Breast epithelium (tissue), 4 donors: ENCODE results near the gene METTL6. TPM values are rescaled to one million over a fixed set of nuclear protein-coding genes. Genes with fewer than 3 reads are reported as not detected.
"Not testable (repeated sequence)": the region's sequence is repeated elsewhere in the genome, so short reads cannot be mapped to it uniquely, and the experiment has no call there.

Experiments
- DNase-seq, 2 donors: peaks; one replicate each; pipeline ENCODE4 v3.0.0-alpha.2; 2019; ENCODE audit warnings: low spot score in 2 of 2
- H3K27ac ChIP-seq, 2 donors: fragments of 200-600 bp; sonication (generic) in 1 of 2; one replicate each; pipeline ENCODE4 v1.5.1; 2016 to 2019; ENCODE audit warnings: mild to moderate bottlenecking in 1 of 2
- H3K27me3 ChIP-seq, 2 donors: fragments of 200-600 bp; sonication (generic) in 1 of 2; one replicate each; pipeline versions ENCODE4 v1.5.1 to v1.6.0; 2017 to 2019; ENCODE audit warnings: control low read depth in 1 of 2, mild to moderate bottlenecking in 1 of 2
- H3K36me3 ChIP-seq: fragments of 200-600 bp; one replicate; pipeline ENCODE4 v1.5.1; 2019
- H3K4me1 ChIP-seq, 2 donors: fragments of 200-600 bp; sonication (generic); one replicate each; pipeline ENCODE4 v1.5.1; 2016 to 2019; ENCODE audit warnings: control low read depth in 1 of 2
- H3K4me3 ChIP-seq, 3 donors: fragments of 200-600 bp; sonication (generic); 1 replicate in 2 of 3; 2 replicates in 1 of 3; pipeline ENCODE4 v1.5.1; 2016 to 2019; ENCODE audit warnings: mild to moderate bottlenecking in 3 of 3, moderate library complexity in 2 of 3
- H3K9me3 ChIP-seq, 2 donors: fragments of 200-600 bp; sonication (generic) in 1 of 2; one replicate each; pipeline ENCODE4 v1.5.1; 2016 to 2019; ENCODE audit warnings: control low read depth in 1 of 2
- POLR2A ChIP-seq: fragments of 450-650 bp; IDR thresholded peaks from one replicate; pipeline ENCODE4 v1.6.1; 2016; ENCODE audit warnings: antibody characterized with exemption, mild to moderate bottlenecking, moderate library complexity
- POLR2AphosphoS5 ChIP-seq, 3 donors: sonication (generic); formaldehyde crosslinking; IDR thresholded peaks; one replicate each; pipeline ENCODE4 v1.6.1; 2017; ENCODE audit warnings: antibody characterized with exemption in 3 of 3
- intact Hi-C: fragments of 100-400 bp; cut with DNase I; formaldehyde crosslinking; loops from one replicate; pipeline ENCODE4 v1.15.1; 2023; ENCODE audit warnings: low total_unique reads
- total RNA-seq, 3 donors: library from RNA; depleted of rRNA; stranded (reverse); fragments of >200 nt; gene quantifications; one replicate each; pipeline ENCODE4 v1.1.0, GENCODE V29; 2016
- TF ChIP-seq, protein P1 (sequence below), 3 donors: fragments of 450-650 bp; IDR thresholded peaks; one replicate each; pipeline ENCODE4 v1.5.1; 2016 to 2017; ENCODE audit warnings: antibody characterized with exemption in 3 of 3, mild to moderate bottlenecking in 3 of 3, moderate library complexity in 3 of 3

The METTL6 gene
- total RNA-seq, 3 donors from 2014 or later, result 9.1 to 23.6 (median 21.8) TPM

DNA sequence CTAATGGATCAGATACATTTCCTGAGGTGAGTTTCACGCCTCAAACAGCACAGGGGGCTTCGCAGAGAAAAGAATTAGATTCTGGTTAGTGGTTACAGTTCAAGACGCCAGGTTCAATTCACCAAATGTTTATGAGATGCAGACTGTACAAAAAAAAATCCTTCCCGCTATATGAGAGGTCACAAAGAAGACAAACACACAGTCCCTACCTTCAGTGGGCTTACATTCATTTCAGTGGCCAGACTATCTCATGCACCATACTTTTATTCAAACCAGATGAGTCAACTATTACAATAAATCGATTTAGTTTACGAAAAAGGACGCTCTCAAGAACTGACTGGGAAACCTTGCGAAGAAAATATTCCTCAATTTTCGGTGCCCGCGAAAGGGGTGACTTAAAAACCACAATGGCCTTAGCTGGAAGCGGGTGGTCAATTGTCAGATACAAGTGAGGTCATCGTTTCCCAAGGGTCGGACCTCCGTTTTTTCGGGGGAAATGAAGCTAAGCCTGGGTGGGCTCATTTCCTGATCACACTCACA is 695 bp downstream of the METTL6 start:
- Histone ChIP-seq H3K27ac (peak overlapping the region; percentile 83 to 90), H3K9me3 (no peaks in the 10 kb centered on the region), H3K36me3 (no peaks in the 10 kb centered on the region), H3K27me3 (no peaks in the 10 kb centered on the region), H3K4me3 (peak overlapping the region; percentile 97 to 99 (median 97)), H3K4me1 (no peaks in the 10 kb centered on the region)
- intact Hi-C loops, result no loop called here
- TF ChIP-seq POLR2A, result no peak
- no peak for DNase-seq

DNA sequence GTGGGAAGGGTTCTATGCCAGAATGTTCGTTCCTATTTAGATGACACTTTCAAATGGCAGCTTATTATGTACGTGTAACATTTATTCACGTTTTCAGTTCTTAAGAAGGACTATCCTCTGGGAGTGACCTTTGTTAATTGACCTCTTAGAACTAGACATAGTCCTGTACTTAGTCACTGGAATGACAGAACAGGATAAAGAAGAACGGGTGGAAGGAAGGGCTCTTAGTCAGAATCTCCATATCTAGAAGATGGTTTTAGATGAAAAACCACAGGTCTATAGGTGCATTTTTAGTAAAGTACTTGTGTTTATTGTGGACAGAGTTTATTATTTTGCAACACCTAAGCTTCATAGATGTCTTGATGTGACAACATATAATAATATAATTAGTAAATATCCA is 6.5 kb downstream of the METTL6 start:
- Histone ChIP-seq H3K27me3 (no peaks in the 10 kb centered on the region), H3K4me3 (no peak overlapping the region), H3K4me1 (no peaks in the 10 kb centered on the region), H3K9me3 (no peaks in the 10 kb centered on the region), H3K27ac (no peak overlapping the region), H3K36me3 (no peaks in the 10 kb centered on the region)
- no peak for DNase-seq
- TF ChIP-seq POLR2AphosphoS5 (IDR thresholded peaks at IDR 0.05), result no peak
- no peak for TF ChIP-seq POLR2A
- TF ChIP-seq, protein P1, sequence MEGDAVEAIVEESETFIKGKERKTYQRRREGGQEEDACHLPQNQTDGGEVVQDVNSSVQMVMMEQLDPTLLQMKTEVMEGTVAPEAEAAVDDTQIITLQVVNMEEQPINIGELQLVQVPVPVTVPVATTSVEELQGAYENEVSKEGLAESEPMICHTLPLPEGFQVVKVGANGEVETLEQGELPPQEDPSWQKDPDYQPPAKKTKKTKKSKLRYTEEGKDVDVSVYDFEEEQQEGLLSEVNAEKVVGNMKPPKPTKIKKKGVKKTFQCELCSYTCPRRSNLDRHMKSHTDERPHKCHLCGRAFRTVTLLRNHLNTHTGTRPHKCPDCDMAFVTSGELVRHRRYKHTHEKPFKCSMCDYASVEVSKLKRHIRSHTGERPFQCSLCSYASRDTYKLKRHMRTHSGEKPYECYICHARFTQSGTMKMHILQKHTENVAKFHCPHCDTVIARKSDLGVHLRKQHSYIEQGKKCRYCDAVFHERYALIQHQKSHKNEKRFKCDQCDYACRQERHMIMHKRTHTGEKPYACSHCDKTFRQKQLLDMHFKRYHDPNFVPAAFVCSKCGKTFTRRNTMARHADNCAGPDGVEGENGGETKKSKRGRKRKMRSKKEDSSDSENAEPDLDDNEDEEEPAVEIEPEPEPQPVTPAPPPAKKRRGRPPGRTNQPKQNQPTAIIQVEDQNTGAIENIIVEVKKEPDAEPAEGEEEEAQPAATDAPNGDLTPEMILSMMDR (IDR thresholded peaks at IDR 0.05), result no peak
- intact Hi-C loops, result no loop called here

DNA sequence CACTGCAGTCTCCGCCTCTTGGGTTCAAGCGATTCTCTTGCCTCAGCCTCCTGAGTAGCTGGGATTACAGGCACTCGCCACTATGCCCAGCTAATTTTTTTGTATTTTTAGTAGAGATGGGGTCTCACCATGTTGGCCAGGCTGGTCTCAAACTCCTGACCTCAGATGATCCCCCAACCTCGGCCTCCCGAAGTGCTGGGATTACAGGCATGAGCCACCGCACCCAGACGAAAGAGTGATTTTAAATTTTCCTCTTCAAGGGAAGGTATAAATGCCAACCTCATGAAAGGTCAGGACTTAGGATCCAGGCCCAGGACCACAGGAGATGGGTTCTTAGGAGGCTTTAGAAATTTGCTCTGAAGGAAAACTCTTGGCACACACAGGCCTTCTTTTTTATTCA is 16.4 kb downstream of the METTL6 start:
- DNase-seq, H3K4me1 ChIP-seq, H3K9me3 ChIP-seq, H3K27ac ChIP-seq, H3K4me3 ChIP-seq, intact Hi-C loops, H3K27me3 ChIP-seq, H3K36me3 ChIP-seq: not testable (repeated sequence)

DNA sequence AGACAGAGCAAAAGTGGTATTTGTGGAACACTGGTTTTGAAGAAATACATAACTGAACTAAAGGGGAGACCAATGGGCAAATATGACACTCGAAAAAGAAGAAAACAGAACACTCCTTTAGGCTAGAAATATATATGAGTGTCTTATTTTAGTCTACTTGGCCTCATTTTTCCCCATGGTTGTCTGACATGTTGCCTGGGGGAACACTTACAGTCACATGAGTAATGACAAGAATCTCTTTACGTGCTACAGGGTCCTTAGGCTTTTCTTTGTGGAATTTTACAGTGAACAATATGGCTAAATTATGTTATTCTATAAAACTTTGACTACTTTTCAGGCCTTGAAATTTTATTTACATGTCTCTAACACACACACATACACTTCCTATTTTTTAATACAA is 17.6 kb downstream of the METTL6 start:
- Histone ChIP-seq H3K27ac (peak overlapping the region in 1 of 2 donors; percentile 2), H3K4me3 (no peak overlapping the region), H3K27me3 (no peaks in the 10 kb centered on the region), H3K4me1 (no peaks in the 10 kb centered on the region), H3K36me3 (peaks cover 3% of the 10 kb centered on the region), H3K9me3 (no peaks in the 10 kb centered on the region)
- TF ChIP-seq POLR2A (no peak), POLR2AphosphoS5 (IDR thresholded peaks at IDR 0.05) (no peak)
- TF ChIP-seq, protein P1 (IDR thresholded peaks at IDR 0.05), result no peak
- DNase-seq, result no peak
- intact Hi-C loops, result loop anchor here (1.0 kb wide), 1 partner anchor 39 kb away; no protein-coding TSS in a partner anchor

DNA sequence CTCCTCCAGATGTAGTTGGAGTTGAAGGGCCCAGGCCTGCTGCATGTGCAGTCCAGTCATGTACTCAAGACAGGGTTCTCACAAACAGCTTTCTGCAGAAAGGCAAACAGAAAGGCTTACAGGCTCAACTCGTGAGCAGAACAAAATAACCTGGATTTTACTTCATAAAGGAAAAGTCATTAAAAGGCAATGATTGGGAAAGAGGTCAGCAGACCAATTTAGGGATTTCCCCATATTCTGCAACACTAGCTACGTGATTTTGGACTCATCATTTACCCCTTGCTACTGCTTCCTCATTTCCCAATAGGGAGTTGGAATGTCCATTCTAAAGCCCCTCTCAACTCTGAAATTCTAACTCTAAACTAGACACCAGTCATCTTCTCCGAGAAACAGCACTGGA is 18.1 kb downstream of the METTL6 start:
- peak overlapping the region in 1 of 2 donors; percentile 64 for H3K27ac ChIP-seq
- H3K27me3 ChIP-seq, result no peaks in the 10 kb centered on the region
- no peak for TF ChIP-seq POLR2A
- TF ChIP-seq POLR2AphosphoS5 (IDR thresholded peaks at IDR 0.05), result no peak
- TF ChIP-seq, protein P1 (IDR thresholded peaks at IDR 0.05), result no peak
- H3K4me1 ChIP-seq, result no peaks in the 10 kb centered on the region
- no peak for DNase-seq
- no peaks in the 10 kb centered on the region for H3K9me3 ChIP-seq
- H3K36me3 ChIP-seq, result peaks cover 3% of the 10 kb centered on the region
- H3K4me3 ChIP-seq, result no peak overlapping the region
- intact Hi-C loops, result loop anchor here (1.0 kb wide), 1 partner anchor 39 kb away; no protein-coding TSS in a partner anchor

DNA sequence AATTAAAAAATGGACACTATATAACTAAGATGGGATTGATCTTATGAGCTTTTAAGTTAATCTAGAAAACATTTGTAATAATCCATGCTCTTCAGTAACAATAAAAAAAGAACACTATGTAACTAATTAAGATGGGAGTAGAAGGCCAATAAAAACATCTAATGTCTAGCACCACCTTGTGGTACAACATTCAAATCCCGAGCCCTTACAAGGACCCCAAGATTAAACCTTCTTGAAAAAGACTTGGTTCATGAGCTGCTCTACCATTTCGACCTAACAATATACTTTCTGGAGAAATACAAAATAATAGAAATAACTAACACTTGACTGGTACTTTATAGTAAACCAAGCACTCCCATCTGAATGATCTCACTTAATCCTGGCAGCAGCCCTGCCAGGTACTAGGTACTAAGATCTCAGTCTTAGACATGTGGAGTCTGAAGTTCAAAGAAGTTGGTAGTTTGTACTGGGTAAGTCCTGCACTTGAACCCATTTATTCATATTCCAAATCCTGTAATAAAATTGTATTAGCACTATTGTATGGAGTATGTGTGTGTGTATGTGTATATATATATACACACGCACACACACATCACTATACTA is 21.8 kb downstream of the METTL6 start:
- Histone ChIP-seq H3K4me1 (no peaks in the 10 kb centered on the region), H3K9me3 (no peaks in the 10 kb centered on the region), H3K4me3 (no peak overlapping the region), H3K27me3 (no peaks in the 10 kb centered on the region), H3K27ac (no peak overlapping the region), H3K36me3 (no peaks in the 10 kb centered on the region)
- intact Hi-C loops, result no loop called here
- no peak for DNase-seq
- TF ChIP-seq, protein P1 (IDR thresholded peaks at IDR 0.05), result peak in 2 of 3 donors; percentile 44 to 66
- no peak for TF ChIP-seq POLR2AphosphoS5 (IDR thresholded peaks at IDR 0.05)
- no peak for TF ChIP-seq POLR2A
